Stomach (tissue), 4 donors: Measurements from ENCODE around the gene PLEKHG4B.

Source experiments
- POLR2A ChIP-seq, 4 donors: fragments of 450-650 bp; IDR thresholded peaks; one replicate each; pipeline ENCODE4 v1.6.1; 2016; ENCODE audit warnings: antibody characterized with exemption in 4 of 4, control low read depth in 2 of 4, mild to moderate bottlenecking in 1 of 4, moderate library complexity in 1 of 4
- TF ChIP-seq, protein P1 (sequence below), 7 experiments: fragments of 450-650 bp in 4 of 7; fragments of 200-600 bp in 3 of 7; sonication (generic) in 3 of 7; IDR thresholded peaks; one replicate each; pipeline ENCODE4 v1.5.1; 2016 to 2019; ENCODE audit warnings: antibody characterized with exemption in 7 of 7, control low read depth in 2 of 7, mild to moderate bottlenecking in 1 of 7

DNA sequence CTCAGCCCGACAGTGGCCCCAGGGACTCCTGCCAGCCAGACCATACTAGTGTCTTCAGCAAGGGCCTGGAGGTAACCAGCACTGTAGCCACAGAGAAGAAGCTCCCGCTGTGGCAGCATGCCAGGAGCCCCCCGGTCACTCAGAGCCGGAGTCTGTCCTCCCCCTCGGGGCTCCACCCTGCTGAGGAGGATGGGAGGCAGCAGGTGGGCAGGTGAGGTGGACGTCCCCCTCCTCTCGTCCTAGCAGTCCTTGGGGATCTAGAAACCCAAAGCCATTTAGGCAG lies 71.3 kb downstream of the PLEKHG4B start:
- TF ChIP-seq, protein P1, sequence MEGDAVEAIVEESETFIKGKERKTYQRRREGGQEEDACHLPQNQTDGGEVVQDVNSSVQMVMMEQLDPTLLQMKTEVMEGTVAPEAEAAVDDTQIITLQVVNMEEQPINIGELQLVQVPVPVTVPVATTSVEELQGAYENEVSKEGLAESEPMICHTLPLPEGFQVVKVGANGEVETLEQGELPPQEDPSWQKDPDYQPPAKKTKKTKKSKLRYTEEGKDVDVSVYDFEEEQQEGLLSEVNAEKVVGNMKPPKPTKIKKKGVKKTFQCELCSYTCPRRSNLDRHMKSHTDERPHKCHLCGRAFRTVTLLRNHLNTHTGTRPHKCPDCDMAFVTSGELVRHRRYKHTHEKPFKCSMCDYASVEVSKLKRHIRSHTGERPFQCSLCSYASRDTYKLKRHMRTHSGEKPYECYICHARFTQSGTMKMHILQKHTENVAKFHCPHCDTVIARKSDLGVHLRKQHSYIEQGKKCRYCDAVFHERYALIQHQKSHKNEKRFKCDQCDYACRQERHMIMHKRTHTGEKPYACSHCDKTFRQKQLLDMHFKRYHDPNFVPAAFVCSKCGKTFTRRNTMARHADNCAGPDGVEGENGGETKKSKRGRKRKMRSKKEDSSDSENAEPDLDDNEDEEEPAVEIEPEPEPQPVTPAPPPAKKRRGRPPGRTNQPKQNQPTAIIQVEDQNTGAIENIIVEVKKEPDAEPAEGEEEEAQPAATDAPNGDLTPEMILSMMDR (IDR thresholded peaks at IDR 0.05): no peak
- no peak for TF ChIP-seq POLR2A (IDR thresholded peaks at IDR 0.05)
